GM21529 (cell line): ENCODE measurements around the gene HERC4.
"Not testable (repeated sequence)": the region's sequence is repeated elsewhere in the genome, so short reads cannot be mapped to it uniquely, and the experiment has no call there.

ENCODE experiments used
- ATAC-seq: cut with Tn5 transposase; IDR thresholded peaks from one replicate; pipeline ENCODE4 v1.9.1; 2021; ENCODE audit not compliant: unreplicated experiment

Gene HERC4

DNA sequence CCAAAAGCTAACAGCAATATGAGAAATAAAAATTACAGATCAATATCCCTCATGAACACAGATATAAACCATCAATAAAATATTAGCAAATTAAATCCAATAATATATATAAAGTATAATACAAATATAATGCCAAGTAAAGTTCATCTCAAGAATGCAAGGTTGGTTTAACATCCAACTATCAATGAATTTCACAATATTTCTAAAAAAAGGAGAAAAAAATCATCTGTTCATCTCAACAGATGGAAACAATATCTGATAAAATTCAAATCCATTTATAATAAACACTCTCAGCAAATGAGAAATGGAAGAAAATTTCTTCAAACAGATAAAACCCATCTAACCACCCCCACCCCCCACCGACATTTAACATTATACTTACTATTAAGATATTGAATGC, 103.8 kb downstream of the HERC4 start:
- no peak for ATAC-seq

DNA sequence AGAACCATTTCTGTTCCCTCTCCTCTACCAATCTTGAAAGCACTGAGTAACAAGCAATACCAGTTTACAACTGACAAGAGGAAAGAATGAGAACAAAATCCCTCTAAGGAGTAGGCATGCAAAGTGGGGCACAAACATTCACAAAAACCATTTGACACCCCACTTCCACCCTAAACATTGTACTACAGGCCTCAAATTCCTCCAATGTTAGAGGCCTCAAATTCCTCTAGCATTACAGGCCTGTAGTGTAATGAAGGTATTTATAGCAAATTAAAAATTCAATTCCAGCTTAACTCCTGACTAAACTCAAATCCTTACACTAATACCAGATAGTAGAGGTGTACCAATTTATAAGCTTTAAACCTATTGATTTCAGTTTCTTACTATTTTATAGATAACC, 105.2 kb downstream of the HERC4 start:
- ATAC-seq: no peak

DNA sequence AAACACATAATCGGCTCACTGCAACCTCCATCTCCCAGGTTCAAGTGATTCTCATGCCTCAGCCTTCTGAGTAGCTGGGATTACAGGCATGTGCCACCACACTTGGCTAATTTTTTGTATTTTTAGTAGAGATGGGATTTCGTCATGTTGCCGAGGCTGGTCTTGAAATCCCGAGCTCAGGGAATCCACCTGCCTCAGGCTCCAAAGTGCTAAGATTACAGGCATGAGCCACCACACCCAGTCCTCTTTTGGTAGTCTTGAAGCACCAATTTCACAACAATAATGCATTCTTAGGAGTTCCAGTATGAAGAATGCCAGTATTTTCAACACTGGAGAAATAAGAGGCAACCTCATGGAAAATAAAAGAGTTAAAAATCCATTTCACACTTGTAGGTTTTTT, 109.0 kb downstream of the HERC4 start:
- ATAC-seq: not testable (repeated sequence)

DNA sequence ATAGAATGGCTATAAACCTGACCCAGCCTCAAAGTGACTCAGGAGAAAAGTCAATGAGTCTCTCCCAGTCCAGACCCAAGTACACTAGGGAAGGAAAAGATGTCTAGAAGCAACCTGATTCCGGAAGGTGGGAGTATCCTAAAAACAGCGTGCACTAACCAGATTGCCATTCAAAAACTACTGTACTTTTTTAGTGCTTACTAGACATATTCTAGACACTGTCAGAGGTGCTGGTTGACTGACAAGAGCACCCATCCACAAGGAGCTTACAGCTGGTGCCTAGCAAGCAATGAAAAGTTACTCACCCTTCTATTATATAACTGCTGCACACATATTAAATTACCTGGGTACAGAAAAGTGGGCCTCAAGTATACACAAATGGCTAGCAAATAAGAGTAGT, 109.6 kb downstream of the HERC4 start:
- ATAC-seq: no peak

DNA sequence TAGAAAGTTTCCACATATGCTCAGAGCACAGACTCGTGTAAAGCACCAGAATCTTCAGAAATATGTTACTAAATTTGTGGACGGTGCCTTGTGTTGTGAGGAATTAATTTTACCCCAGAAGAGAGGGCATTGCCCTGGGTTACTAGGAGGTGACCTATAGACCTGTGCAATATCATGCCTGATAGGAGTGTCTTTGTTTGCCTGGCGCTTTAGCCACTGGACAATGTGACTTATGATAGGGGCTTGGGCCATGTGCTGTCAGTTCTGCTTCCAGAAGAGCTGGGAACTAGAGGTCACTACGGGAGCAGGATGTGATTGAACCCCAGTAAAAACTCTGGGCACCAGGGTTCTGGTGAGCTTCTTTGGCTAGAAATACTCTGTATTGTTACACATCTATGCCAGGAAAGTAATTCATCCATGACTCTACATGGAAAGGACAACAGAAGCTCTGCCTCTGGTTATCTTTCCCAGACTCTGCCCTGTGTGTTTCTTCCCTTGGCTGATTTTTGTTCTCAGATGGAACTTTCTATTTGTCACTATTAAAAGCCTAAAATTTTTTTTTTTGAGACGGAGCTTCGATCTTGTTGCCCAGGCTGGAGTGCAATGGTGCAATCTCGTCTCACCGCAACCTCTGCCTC, 115.1 kb downstream of the HERC4 start:
- ATAC-seq: no peak

DNA sequence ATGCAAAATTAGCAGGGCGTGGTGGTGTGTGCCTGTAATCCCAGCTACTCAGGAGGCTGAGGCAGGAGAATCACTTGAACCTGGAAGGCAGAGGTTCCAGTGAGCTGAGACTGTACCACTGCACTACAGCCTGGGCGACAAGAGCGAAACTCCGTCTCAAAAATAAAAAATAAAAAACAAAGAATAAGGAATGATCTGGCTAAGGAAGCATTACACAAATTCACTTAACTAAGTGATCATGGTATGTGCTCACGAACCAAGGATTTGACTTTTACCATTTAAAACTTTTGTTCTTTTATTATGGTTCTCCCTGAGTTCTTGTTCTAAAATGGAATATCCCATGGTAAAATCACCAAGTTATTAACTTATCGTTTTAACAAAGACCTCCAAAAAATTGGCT, 119.5 kb downstream of the HERC4 start:
- no peak for ATAC-seq

DNA sequence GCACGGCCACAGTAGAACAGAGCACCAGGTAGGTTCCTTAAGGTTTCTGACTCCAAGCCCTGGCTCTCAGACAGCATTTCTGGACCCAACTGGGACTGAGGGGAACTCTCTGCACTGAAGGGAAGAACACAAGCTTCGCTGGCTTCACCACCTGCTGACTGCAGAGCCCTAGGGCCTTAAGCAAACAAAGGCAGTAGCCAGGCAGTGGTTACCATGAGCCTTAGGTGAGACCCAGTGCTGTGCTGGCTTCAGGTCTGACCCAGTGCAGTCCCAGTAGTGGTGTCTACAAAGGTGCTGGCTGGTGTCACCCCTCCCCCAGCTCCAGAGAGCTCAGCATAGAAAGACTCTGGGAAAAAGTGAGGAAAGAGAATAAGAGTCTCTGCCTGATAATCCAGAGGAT, 131.2 kb downstream of the HERC4 start:
- no peak for ATAC-seq

DNA sequence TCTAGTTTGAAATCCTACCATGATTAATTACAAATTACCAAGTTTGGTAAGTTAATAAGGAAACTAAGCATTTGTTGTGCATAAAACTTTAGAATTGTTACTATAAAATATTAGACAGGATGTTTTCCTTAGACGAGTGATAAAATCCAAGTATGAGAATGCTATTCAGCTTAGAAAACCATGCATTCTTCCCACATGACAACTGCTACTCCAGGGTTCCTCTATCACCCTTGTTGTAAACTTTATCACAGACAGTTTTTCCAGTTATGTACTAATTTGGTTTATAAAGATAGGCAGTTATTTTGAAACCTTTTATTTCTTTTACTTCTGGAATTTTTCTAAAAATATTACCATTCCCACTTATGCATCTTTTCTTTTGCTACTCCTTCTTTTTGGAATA, 138.7 kb downstream of the HERC4 start:
- ATAC-seq: no peak

DNA sequence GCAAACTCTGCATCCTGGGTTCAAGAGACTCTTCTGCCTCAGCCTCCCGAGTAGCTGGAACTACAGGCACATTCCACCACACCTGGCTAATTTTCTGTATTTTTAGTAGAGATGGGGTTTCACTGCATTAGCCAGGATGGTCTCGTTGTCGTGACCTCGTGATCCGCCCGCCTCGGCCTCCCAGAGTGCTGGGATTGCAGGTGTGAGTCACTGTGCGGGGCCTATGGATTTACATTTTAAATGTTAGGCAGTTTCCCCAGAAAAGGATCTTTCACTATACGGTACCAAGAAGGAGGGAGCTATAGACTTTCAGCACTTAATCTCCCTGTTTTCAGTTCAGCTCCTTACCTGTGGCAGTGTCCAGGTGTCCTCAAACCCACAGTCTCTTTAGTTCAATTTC, 139.9 kb downstream of the HERC4 start:
- ATAC-seq: no peak

DNA sequence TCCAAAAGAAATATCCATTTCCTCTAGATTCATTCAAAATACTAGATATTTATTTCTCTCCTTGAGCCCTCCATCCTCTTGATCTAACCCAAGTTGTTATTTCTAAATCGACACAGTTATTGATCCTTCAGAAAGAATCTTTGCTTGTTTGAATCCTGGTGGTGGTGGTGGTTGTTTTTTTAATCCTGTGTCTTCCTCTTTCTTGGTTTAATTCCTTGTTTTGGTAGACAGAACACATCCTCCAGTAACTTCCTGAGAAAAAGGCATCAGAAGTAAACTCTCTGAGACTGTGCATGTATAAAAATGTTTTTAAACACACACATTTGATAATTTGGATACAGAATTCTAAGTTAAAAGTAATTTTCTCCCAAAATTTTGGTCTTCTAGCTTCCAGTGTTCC, 140.7 kb downstream of the HERC4 start:
- ATAC-seq: no peak

DNA sequence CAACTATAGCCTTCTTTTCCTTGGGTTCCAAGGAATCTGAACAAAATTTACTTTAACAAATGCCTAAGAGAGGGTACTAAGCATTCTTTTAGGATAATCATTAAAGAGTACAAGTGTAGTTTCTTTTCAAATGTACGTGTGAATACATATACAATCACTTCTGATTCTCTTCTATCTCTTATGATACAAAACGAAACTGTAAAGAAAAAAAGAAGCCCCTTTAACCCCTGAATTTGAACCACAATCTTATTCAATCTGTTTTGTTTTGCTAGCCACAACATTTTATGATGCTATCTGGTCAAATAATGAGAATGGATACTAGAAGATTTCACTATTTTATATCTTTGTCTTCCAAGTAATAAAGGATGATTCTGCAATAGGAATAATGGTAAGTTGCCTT, 141.9 kb downstream of the HERC4 start:
- ATAC-seq: no peak

DNA sequence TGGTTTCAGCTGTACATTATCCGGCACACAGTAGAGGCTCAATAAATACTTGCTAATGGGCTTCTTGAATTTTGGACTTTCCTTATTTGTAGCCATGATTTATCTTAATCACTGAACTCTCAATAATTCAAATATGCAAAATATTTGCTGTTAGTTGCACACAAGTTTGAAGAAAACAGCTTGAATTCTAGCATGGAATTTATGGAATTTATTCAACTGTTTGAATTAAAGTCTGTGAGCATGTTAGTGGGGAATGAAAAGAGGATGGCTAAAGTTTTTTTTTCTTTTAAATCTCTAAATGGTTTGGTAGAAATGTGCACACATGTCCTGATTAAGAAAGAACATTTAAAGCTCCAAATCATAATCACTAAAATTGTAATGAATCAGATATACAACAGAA, 148.1 kb downstream of the HERC4 start:
- ATAC-seq: no peak

DNA sequence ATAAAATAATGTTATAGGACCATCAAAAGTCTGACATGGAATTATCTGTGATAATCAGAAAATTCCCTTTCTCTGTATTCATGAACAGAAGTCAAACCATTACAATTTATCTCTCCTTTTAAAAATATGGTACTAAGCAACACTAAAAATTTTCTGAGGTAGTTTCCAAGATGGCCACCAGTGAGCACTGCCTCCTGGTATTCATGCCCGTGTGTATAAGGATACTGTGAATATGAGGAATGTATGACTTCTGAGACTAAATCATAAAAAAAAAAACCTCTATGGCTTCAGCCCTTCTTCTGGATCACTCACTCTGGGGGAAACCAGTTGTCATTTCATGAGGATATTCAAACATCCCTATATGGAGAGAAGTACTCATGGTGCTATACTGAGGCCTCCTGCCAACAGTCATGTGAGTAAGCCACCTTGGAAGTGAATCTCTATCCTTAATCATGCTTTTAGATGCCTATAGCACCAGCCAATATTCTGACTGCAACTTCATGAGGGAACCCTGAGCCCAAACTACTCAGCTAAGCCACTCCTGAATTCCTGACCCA, 149.6 kb downstream of the HERC4 start:
- no peak for ATAC-seq

DNA sequence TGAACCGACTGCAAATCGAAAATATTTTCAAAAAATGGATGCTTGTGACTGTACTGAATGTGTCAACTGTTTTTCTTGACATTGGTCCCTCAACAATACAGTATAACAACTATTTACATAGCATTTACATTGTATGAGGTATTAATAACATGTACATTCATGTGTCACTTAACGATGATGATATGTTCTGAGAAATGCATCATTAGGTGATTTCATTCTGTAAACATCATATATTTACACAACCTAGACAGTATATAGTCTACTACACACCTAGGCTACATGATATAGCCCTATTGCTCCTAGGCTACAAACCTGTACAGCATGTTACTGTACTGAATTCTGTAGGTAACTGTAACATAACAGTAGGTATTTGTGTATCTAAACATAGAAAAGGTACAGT, 150.9 kb downstream of the HERC4 start:
- ATAC-seq: no peak

DNA sequence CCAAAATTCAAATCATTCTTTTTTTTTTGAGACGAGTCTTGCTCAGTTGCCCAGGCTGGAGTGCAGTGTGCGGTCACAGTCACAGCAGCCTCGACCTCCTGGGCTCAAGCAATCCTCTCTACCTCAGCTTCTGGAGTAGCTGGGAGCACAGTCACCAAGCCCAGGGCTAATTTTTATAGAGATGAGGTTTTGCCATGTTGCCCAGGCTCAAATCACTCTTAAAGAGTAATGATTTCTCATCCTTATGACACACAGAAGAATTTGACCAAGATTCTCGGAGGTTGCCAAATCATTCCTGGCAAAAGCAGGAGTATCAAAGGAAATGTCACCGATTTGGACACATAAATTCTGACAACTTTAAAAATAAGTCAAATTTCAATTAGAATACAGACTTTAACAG, 151.5 kb downstream of the HERC4 start:
- ATAC-seq: no peak

DNA sequence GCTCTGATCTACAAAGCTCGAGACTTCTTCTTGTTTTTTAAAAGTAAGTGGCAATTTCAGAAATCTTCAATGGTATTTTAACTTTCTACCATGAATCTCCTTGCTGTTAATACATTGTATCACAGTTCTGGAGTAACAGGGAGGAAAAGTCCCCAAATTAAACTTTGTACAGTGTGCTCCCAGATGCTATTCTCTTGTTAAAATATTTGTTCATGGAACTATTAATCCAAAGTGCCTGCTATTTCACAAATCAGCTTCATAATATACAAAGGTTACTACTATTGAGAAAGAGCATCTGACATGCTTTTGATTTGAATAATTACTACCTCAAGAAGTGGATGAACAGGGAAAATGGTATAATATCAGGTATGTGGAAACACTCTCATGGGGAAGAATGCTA, 154.0 kb downstream of the HERC4 start:
- ATAC-seq: no peak

DNA sequence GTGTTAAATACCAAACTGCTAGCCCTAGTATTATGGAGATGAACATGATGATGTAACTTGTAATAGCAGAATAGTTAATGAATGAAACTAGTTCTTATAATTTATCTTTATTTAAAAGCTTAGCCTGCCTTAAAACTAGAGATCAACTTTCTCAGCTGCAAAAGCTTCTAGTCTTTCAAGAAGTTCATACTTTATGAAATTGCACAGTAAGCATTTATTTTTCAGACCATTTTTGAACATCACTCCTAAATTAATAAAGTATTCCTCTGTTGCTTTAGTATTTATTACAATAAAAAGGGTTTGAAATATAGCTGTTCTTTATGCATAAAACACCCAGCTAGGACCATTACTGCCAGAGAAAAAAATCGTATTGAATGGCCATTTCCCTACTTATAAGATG, 157.4 kb downstream of the HERC4 start:
- ATAC-seq: no peak

DNA sequence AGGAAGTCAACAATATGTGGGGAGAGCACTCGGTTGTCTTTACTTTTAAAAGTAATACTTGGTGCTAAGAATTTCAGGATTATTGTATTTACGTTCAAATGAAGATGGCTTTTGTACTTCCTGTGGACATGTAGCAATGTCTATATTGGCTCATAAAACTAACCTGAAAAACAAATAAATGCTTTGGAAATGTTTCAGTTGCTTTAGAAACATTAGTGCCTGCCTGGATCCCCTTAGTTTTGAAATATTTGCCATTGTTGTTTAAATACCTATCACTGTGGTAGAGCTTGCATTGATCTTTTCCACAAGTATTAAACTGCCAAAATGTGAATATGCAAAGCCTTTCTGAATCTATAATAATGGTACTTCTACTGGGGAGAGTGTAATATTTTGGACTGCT, 157.9 kb downstream of the HERC4 start:
- ATAC-seq: no peak

DNA sequence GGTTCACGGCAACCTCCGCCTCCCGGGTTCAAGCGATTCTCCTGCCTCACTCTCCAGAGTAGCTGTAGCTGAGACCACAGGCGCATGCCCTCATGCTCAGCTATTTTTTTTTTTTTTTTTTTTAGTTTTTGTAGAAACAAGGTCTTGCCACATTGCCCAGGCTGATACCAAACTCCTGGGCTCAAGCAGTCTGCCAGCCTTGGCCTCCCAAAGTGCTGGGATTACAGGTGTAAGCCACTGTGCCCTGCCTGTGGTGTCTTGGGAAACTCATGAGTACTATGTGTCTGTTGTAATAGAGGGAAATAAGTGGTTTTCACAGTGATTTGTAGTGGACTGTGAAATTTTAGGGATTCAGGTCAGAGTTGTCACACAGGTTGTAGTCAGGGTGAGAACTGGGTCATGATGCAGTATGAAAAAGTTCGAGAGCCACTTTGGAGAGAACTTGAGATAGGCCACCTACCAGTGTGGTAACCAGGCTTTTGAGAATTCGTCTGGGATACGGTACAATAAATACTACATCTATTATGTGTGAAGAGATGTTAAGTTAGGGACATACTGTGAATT, 160.2 kb downstream of the HERC4 start:
- no peak for ATAC-seq

DNA sequence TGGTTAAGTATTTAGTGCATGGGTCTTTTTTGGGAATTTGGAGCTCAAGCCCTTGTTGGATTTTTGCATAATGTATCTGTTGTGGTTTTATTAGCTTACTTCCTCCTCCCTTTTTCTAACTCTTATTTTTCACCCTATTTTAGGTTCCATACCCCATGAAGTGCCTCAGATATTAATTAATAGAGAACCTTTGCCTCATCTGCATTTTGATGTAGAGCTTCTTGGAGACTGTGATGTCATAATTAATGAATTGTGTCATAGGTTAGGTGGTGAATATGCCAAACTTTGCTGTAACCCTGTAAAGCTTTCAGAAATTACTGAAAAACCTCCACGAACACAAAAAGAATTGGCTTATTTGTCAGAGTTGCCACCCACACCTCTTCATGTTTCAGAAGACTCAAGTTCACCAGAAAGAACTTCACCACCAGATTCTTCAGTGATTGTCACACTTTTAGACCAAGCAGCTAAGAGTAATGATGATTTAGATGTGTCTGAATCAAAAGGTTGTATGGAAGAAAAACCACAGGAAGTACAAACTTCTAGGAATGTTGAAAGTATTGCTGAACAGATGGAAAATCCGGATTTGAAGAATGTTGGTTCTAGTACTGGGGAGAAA, 162.6 kb downstream of the HERC4 start:
- ATAC-seq: no peak

DNA sequence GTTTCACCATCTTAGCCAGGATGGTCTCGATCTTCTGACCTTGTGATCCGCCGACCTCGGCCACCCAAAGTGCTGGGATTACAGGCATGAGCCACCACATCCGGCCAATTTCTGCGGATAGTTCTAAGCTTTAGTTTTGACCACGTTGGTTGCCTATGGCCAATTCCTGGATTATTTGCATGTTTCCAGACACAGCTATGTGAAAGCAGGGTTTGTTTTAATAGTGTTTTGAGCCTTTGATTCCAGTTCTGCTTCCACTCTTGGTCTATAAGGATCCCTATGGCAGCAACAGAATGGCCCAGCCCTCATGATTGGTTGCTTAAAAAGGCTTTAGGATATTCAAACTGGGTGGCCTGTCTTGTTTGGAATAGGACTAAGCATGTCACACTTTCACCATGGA, 171.5 kb downstream of the HERC4 start:
- ATAC-seq: no peak

DNA sequence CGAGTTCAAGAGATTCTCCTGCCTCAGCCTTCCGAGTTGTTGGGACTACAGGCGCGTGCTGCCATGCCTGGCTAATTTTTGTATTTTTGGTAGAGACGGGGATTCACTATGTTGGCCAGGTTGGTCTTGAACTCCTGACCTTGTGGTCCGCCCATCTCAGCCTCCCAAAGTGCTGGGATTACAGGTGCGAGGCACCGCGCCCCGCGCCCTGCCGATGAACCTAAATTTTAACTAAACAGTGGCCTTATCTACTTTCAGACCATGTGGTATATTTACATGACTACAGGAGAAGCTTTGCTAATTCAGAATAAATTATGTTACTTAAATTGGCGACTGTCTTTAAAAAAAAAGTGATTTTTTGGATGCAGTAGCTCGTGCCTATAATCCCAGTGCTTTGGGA, 181.4 kb downstream of the HERC4 start:
- no peak for ATAC-seq
